PC-9 (cell line): ENCODE data around the gene DPPA5. TPM values are rescaled to one million over a fixed set of nuclear protein-coding genes. Genes with fewer than 3 reads are reported as not detected.

Source experiments
- BruUV-seq: library from RNA; stranded (reverse); fragments of 400-500 nt; replicated peaks from 2 replicates; lab custom pipeline; 2021; lab: Mats Ljungman, UMichigan
- CTCF ChIA-PET: fragments of 300-600 bp; sonication (Branson Sonifier 250); formaldehyde crosslinking; loops from one replicate; lab custom pipeline; 2022; ENCODE audit warnings: antibody characterized with exemption; lab: Charles Lee
- POLR2A ChIA-PET: fragments of 300-600 bp; sonication (Branson Sonifier 250); formaldehyde crosslinking; loops from one replicate; lab custom pipeline; 2022; ENCODE audit warnings: antibody characterized with exemption; ENCODE audit not compliant: unreplicated experiment; lab: Charles Lee
- DNase-seq, 2 experiments: peaks; one replicate each; pipeline versions ENCODE4 v3.0.0 to v3.0.0-alpha.2; 2015 to 2022; ENCODE audit warnings: mixed read lengths in 1 of 2
- H2AFZ ChIP-seq: fragments of 200-600 bp; sonication (generic); 2 replicates; pipeline ENCODE4 v1.8.1; 2017; ENCODE audit warnings: antibody characterized with exemption
- H3F3A ChIP-seq: fragments of 200-600 bp; sonication (generic); 2 replicates; pipeline ENCODE4 v1.8.1; 2017; ENCODE audit warnings: antibody characterized with exemption, mild to moderate bottlenecking, low read depth; ENCODE audit not compliant: insufficient read depth
- H3K27ac ChIP-seq: fragments of 200-600 bp; sonication (generic); 2 replicates; pipeline ENCODE4 v1.6.1; 2016; ENCODE audit warnings: mixed run types
- H3K27me3 ChIP-seq: fragments of 200-600 bp; sonication (generic); 2 replicates; pipeline ENCODE4 v1.6.1; 2016; ENCODE audit warnings: low read depth, mixed run types; ENCODE audit not compliant: insufficient read depth
- H3K36me3 ChIP-seq: fragments of 200-600 bp; sonication (generic); 2 replicates; pipeline ENCODE4 v1.6.1; 2016; ENCODE audit warnings: low read depth, mixed run types
- H3K4me1 ChIP-seq: fragments of 200-600 bp; sonication (generic); replicated peaks from 2 replicates; pipeline ENCODE4 v1.6.1; 2016; ENCODE audit warnings: mixed run types; ENCODE audit not compliant: insufficient read depth
- H3K4me2 ChIP-seq: fragments of 200-600 bp; sonication (generic); 2 replicates; pipeline ENCODE4 v1.6.1; 2017; ENCODE audit warnings: mixed run types
- H3K4me3 ChIP-seq: fragments of 200-600 bp; sonication (generic); 2 replicates; pipeline ENCODE4 v1.6.1; 2016; ENCODE audit warnings: mixed run types
- H3K79me2 ChIP-seq: fragments of 200-600 bp; sonication (generic); 2 replicates; pipeline ENCODE4 v1.6.1; 2017; ENCODE audit warnings: low read depth, mixed run types
- H3K9me2 ChIP-seq: fragments of 200-600 bp; sonication (generic); 2 replicates; pipeline ENCODE4 v1.8.1; 2017; ENCODE audit warnings: mild to moderate bottlenecking; ENCODE audit not compliant: insufficient read depth
- H3K9me3 ChIP-seq: fragments of 200-600 bp; sonication (generic); 2 replicates; pipeline ENCODE4 v1.8.1; 2016; ENCODE audit warnings: low read depth; ENCODE audit not compliant: insufficient read depth
- H4K20me1 ChIP-seq: fragments of 200-600 bp; sonication (generic); 2 replicates; pipeline ENCODE4 v1.8.1; 2017; ENCODE audit not compliant: insufficient read depth
- CTCF ChIP-seq: fragments of 200-600 bp; sonication (generic); conservative IDR thresholded peaks from 2 replicates; pipeline ENCODE4 v1.6.1; 2017; ENCODE audit warnings: mixed run types, antibody characterized with exemption, mild to moderate bottlenecking, moderate library complexity
- EZH2 ChIP-seq: fragments of 200-600 bp; sonication (generic); IDR thresholded peaks from 2 replicates; pipeline ENCODE4 v1.8.0; 2017; ENCODE audit warnings: antibody characterized with exemption, low read depth
- intact Hi-C: fragments of 100-400 bp; cut with micrococcal nuclease; formaldehyde crosslinking; loops from one replicate; pipeline ENCODE4 v1.10.0; 2022; ENCODE audit not compliant: unreplicated experiment
- total RNA-seq: library from RNA; stranded (reverse); gene quantifications from 2 replicates; pipeline ENCODE4 v1.2.3, GENCODE V29; 2021

The DPPA5 gene
- total RNA-seq, 1 experiment from 2014 or later: not detected

- no peak overlapping the region for H3K27ac ChIP-seq
- ChIA-PET POLR2A (no interaction called here), CTCF (no interaction called here)
- no peaks in the 10 kb centered on the region for H3K27me3 ChIP-seq
- no peaks in the 10 kb centered on the region for H3K36me3 ChIP-seq
- DNase-seq: no peak
- H3K4me3 ChIP-seq: no peak overlapping the region
- no peaks in the 10 kb centered on the region for H3K4me1 ChIP-seq
- H2AFZ ChIP-seq: no peak overlapping the region
- no peak overlapping the region for H3K4me2 ChIP-seq
- peaks cover 1% of the 10 kb centered on the region; the same call in 1 of the 2 replicates for H3K9me3 ChIP-seq
- H3F3A ChIP-seq: no peaks in the 10 kb centered on the region
- BruUV-seq: no TSS peak
- intact Hi-C loops: no loop called here
- no peaks in the 10 kb centered on the region for H3K79me2 ChIP-seq
- H4K20me1 ChIP-seq: no peaks in the 10 kb centered on the region
- H3K9me2 ChIP-seq: no peaks in the 10 kb centered on the region
- TF ChIP-seq CTCF: no peak
- TF ChIP-seq EZH2: no peak
Measured at GRCh38 chr6:73377225-73377624, 23.1 kb upstream of the DPPA5 start.

DNA sequence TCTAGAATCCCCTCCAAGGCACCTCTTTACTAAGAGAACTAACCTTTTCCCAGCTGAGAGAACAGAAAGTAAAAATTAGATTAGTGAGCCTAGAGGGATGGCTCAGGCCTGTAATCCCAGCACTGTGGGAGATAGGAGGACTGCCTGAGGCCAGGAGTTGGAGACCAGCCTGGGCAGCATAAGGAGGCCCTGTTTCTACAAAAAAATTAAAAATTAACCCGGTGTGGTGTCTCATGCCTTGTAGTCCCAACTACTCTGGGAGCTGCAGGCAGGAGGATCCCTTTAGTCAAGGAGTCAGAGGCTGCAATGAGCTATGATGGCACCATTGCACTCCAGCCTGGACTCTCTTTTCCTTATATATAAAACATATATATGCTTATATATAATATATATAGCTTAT, 21.1 kb upstream of the DPPA5 start:
- Histone ChIP-seq H3K4me1 (no peaks in the 10 kb centered on the region), H3K27ac (no peak overlapping the region), H2AFZ (no peak overlapping the region), H3K79me2 (no peaks in the 10 kb centered on the region), H3K4me2 (no peak overlapping the region), H3F3A (no peaks in the 10 kb centered on the region), H3K9me2 (no peaks in the 10 kb centered on the region), H3K9me3 (peaks cover 5% of the 10 kb centered on the region; the same call in 1 of the 2 replicates), H3K36me3 (no peaks in the 10 kb centered on the region), H3K4me3 (no peak overlapping the region), H4K20me1 (no peaks in the 10 kb centered on the region), H3K27me3 (no peaks in the 10 kb centered on the region)
- intact Hi-C loops: no loop called here
- no TSS peak for BruUV-seq
- no peak for DNase-seq
- CTCF ChIA-PET: no interaction called here
- POLR2A ChIA-PET: no interaction called here
- TF ChIP-seq EZH2 (no peak), CTCF (no peak)

DNA sequence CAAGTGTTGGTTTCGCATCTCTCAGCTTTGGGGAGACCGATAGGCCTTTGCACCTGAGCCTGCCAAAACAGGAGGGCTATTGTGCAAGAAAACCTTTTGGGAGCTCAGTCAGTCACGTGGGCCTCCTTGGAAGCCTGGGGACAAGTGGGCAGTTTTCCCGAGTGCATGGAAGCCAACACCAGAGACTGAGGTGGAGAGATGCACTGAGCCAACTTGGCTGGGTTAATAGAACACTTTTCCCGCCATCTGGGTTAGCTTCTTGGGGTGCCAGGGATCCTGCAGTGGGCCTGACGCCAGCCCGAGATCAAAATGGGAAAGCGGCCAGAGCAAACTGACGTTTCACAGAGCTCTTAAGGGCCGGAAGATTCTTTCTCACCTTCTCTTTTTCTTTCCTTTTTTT, 18.4 kb upstream of the DPPA5 start:
- Histone ChIP-seq H3F3A (no peaks in the 10 kb centered on the region), H2AFZ (no peak overlapping the region), H3K79me2 (no peaks in the 10 kb centered on the region), H4K20me1 (no peaks in the 10 kb centered on the region), H3K27ac (no peak overlapping the region), H3K4me2 (no peak overlapping the region), H3K4me3 (no peak overlapping the region), H3K4me1 (no peaks in the 10 kb centered on the region), H3K27me3 (no peaks in the 10 kb centered on the region), H3K9me2 (no peaks in the 10 kb centered on the region), H3K36me3 (no peaks in the 10 kb centered on the region), H3K9me3 (peaks cover 5% of the 10 kb centered on the region; the same call in 1 of the 2 replicates)
- no peak for TF ChIP-seq EZH2
- no peak for TF ChIP-seq CTCF
- ChIA-PET POLR2A (no interaction called here), CTCF (no interaction called here)
- DNase-seq: no peak
- intact Hi-C loops: no loop called here
- no TSS peak for BruUV-seq
